ENCODE measurements around the gene FBN1.

The FBN1 gene

DNA sequence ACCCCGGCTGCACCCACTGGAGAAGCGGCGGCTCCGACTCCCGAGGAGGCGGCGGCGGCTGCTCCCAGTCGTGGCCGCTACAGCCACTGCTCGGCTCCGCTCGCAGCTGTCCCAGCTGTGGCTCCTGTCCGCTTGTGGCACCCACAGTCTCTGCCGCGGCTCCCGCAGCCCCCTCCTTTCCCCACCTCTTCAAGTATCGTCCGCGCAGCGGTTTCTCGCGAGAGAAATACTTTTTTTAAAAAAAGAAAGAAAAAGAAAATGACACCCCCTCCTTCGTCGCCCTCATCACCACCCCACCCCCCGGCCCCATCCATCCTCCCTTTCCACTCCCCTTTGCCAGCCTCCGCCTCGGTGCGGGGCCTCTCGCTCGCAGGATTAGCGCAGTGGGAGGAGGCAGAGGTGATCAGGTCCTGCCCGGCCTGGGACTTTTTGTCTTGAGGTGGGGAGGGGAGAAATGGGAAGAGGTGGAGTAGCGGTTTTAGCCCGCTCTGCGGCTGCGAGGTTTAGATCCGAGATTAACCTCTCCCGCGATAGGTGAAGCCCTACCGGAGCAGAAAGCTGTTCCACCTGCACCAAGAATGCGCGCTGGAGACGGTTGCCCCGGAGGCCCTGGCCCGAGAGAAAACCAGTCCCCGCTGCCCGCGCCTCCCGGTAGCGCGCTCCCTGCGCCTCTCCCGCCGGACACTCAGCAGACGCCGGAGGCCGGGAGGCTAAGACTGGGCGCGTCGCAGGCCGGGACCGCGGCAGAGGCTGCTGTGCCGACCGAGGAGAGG lies at the start of gene FBN1:
TSS of gene FBN1 (minus strand) at position 152 of the 773 bp plus-strand sequence. CDS start 940 bp downstream, outside the sequence.
- DNase-seq: peak; percentile 32
- Mint-ChIP-seq H3K36me3 (ENCODE audit: low read depth) (no peaks in the 10 kb centered on the region), H3K27me3 (peaks cover 48% of the 10 kb centered on the region), H3K4me1 (ENCODE audit: low read depth) (peaks cover 5% of the 10 kb centered on the region), H3K9me3 (no peaks in the 10 kb centered on the region), H3K27ac (no peak within 1 kb of the TSS), H3K4me3 (peak within 1 kb of the TSS; percentile 63)

- no peak overlapping the region for H3K27ac Mint-ChIP-seq
- H3K27me3 Mint-ChIP-seq: no peaks in the 10 kb centered on the region
- no peaks in the 10 kb centered on the region for H3K36me3 Mint-ChIP-seq (ENCODE audit: low read depth)
- no peaks in the 10 kb centered on the region for H3K9me3 Mint-ChIP-seq
- H3K4me3 Mint-ChIP-seq: no peak overlapping the region
- H3K4me1 Mint-ChIP-seq (ENCODE audit: low read depth): no peaks in the 10 kb centered on the region
- no peak for DNase-seq
These were observed 48.0 kb upstream of the FBN1 start for GRCh38 chr15:48693484-48693883.

- no peaks in the 10 kb centered on the region for H3K4me1 Mint-ChIP-seq (ENCODE audit: low read depth)
- H3K9me3 Mint-ChIP-seq: no peaks in the 10 kb centered on the region
- no peaks in the 10 kb centered on the region for H3K36me3 Mint-ChIP-seq (ENCODE audit: low read depth)
These were observed 43.0 kb upstream of the FBN1 start for GRCh38 chr15:48688493-48688892.

GRCh38 chr15:48683991-48684765 lies 38.7 kb upstream of the FBN1 start:
- Mint-ChIP-seq H3K36me3 (ENCODE audit: low read depth) (no peaks in the 10 kb centered on the region), H3K4me3 (no peak overlapping the region), H3K27ac (no peak overlapping the region), H3K9me3 (no peaks in the 10 kb centered on the region), H3K4me1 (ENCODE audit: low read depth) (no peaks in the 10 kb centered on the region), H3K27me3 (peaks cover 6% of the 10 kb centered on the region)
- no peak for DNase-seq

More at GRCh38 chr15:48688493-48688892, 43.0 kb upstream of the FBN1 start:
- Mint-ChIP-seq H3K27ac (no peak overlapping the region), H3K27me3 (peaks cover 3% of the 10 kb centered on the region), H3K4me3 (no peak overlapping the region)
- no peak for DNase-seq

GRCh38 chr15:48682942-48683651 lies 37.6 kb upstream of the FBN1 start:
- no peak overlapping the region for H3K27ac Mint-ChIP-seq
- no peaks in the 10 kb centered on the region for H3K36me3 Mint-ChIP-seq (ENCODE audit: low read depth)
- H3K27me3 Mint-ChIP-seq: peaks cover 6% of the 10 kb centered on the region
- H3K4me3 Mint-ChIP-seq: no peak overlapping the region
- DNase-seq: no peak
- no peaks in the 10 kb centered on the region for H3K9me3 Mint-ChIP-seq
- H3K4me1 Mint-ChIP-seq (ENCODE audit: low read depth): no peaks in the 10 kb centered on the region

DNA sequence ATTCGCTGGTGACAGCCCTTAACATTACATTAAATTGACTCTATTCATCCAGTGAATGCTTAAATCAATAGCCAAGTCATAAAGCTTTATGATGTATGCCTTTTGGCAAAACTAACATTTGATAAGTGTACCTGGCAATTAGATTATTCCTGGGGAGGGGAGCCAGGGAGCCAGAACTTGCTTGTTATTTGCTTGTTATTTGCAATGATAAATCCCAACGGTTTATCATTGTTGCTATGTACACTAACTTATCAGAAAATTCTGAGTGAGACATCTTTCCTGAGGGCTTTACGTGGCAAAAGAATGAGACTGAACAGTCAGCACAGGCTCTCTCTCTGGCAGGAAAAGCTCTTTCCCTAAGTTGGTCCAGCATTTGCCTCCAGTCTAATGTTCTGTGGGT lies 35.8 kb upstream of the FBN1 start:
- DNase-seq: no peak
- H3K4me3 Mint-ChIP-seq: no peak overlapping the region
- no peaks in the 10 kb centered on the region for H3K9me3 Mint-ChIP-seq
- H3K36me3 Mint-ChIP-seq (ENCODE audit: low read depth): no peaks in the 10 kb centered on the region
- H3K27ac Mint-ChIP-seq: no peak overlapping the region
- H3K4me1 Mint-ChIP-seq (ENCODE audit: low read depth): no peaks in the 10 kb centered on the region
- peaks cover 6% of the 10 kb centered on the region for H3K27me3 Mint-ChIP-seq

DNA sequence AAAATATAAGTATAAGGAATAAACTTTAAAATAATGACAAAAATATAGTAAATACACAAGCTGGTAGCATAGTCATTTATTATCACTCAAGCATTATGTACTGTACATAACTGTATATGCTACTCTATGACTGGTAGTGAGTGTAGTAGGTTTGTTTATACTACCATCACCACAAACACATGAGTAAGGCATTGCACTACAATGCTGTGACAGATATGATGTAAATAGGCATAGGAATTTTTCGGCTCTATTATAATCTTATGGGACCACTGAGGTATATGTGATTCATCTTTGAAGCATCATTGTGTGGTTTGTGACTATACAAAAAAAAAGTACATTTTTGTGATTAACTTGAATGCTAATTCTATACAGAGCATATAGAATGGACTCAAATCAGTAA lies 35.3 kb upstream of the FBN1 start:
- DNase-seq: no peak

GRCh38 chr15:48679952-48680351 lies 34.4 kb upstream of the FBN1 start:
- no peak overlapping the region for H3K27ac Mint-ChIP-seq
- no peak overlapping the region for H3K4me3 Mint-ChIP-seq
- H3K27me3 Mint-ChIP-seq: peaks cover 6% of the 10 kb centered on the region
- H3K9me3 Mint-ChIP-seq: no peaks in the 10 kb centered on the region
- no peak for DNase-seq
- H3K36me3 Mint-ChIP-seq (ENCODE audit: low read depth): no peaks in the 10 kb centered on the region
- H3K4me1 Mint-ChIP-seq (ENCODE audit: low read depth): no peaks in the 10 kb centered on the region

More for the DNA sequence above, 35.3 kb upstream of the FBN1 start:
- no peak overlapping the region for H3K4me3 Mint-ChIP-seq
- H3K9me3 Mint-ChIP-seq: no peaks in the 10 kb centered on the region
- H3K4me1 Mint-ChIP-seq (ENCODE audit: low read depth): no peaks in the 10 kb centered on the region
- no peak overlapping the region for H3K27ac Mint-ChIP-seq
- H3K27me3 Mint-ChIP-seq: peaks cover 6% of the 10 kb centered on the region
- H3K36me3 Mint-ChIP-seq (ENCODE audit: low read depth): no peaks in the 10 kb centered on the region

DNA sequence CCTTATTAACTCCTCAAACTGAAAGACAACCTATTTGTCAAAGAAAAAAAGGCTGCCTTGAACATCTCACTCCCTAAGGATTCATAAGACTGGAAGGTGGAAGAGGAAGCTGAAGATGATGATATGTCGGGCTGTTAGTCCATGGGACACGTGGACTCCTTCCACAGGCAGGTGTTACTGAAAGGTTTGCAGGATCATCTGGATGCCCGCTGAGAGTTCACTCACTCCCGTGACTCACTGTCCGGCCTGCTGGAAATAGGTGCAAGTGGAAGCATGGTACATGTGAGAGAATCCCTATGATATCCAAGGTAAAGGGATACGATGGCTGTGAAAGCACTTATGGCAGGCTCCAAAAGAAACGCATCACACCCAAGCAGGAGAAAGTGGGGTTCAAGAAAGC lies 33.3 kb upstream of the FBN1 start:
- H3K9me3 Mint-ChIP-seq: no peaks in the 10 kb centered on the region
- no peak overlapping the region for H3K27ac Mint-ChIP-seq
- no peak overlapping the region for H3K4me3 Mint-ChIP-seq
- DNase-seq: no peak
- peaks cover 3% of the 10 kb centered on the region for H3K27me3 Mint-ChIP-seq
- no peaks in the 10 kb centered on the region for H3K36me3 Mint-ChIP-seq (ENCODE audit: low read depth)
- no peaks in the 10 kb centered on the region for H3K4me1 Mint-ChIP-seq (ENCODE audit: low read depth)

DNA sequence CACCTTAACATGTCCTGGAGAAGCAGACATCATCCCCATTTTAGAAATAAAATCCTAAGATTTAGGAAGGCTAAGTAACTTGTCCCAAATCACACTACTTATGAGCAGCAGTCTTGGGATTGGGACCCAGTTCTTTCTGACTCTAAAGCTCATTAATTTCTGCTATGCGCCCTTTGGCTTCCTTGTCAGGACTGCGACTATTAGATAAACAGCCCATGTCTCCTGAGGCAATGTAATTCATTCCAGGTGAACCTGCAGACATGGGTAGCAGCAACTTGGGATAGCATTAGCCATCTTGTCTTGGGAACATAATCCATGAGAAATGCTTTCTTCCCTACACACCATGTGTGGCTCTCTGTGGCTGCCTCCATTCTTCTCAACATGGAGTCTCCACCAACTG lies 32.3 kb upstream of the FBN1 start:
- Mint-ChIP-seq H3K36me3 (ENCODE audit: low read depth) (no peaks in the 10 kb centered on the region), H3K4me1 (ENCODE audit: low read depth) (no peaks in the 10 kb centered on the region), H3K4me3 (no peak overlapping the region), H3K27ac (no peak overlapping the region), H3K9me3 (no peaks in the 10 kb centered on the region), H3K27me3 (peaks cover 3% of the 10 kb centered on the region)
- no peak for DNase-seq

DNA sequence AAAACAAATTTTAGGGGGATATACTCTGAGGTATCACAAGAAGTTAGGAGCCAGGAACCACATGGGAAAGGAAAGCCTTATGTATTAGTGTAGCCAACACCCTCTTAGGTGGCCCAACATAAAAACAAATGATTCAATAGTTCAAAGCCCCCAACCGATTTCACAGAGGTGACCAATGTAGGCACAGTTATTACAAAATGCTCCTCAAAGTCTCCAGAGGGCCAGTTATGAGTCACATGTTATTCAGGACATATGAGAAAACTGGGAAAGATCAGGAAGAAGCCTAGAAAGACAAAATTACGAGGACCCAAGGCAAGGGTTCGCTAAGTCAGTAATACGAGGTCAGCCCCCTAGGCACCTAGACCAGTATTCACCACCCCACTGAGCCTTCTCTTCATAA lies 29.9 kb upstream of the FBN1 start:
- Mint-ChIP-seq H3K4me1 (ENCODE audit: low read depth) (no peaks in the 10 kb centered on the region), H3K27ac (no peak overlapping the region), H3K27me3 (no peaks in the 10 kb centered on the region), H3K4me3 (no peak overlapping the region), H3K36me3 (ENCODE audit: low read depth) (no peaks in the 10 kb centered on the region), H3K9me3 (no peaks in the 10 kb centered on the region)
- no peak for DNase-seq

- Mint-ChIP-seq H3K4me3 (no peak overlapping the region), H3K4me1 (ENCODE audit: low read depth) (no peaks in the 10 kb centered on the region), H3K9me3 (no peaks in the 10 kb centered on the region), H3K36me3 (ENCODE audit: low read depth) (no peaks in the 10 kb centered on the region), H3K27me3 (no peaks in the 10 kb centered on the region), H3K27ac (no peak overlapping the region)
- DNase-seq: no peak
These were observed 29.4 kb upstream of the FBN1 start for GRCh38 chr15:48674876-48675275.

DNA sequence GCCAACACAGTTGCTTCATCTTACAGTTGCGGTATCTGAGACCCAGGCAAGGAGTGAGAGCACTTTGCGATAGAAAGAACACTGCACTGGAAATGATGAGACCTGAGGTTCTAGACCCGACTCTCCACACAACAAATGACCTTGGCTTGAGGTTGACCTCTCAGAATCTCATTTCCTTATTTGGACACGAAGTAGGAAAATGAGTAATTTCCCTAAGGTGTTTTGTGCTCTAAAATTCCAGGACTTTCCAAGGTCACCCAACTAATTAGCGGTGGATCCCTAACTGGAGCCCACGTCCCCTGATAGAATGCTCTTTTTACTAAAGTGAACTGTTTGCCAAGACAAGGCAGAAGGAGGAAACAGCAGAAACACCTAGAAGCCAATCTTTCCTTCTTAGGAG lies 26.7 kb upstream of the FBN1 start:
- no peak overlapping the region for H3K27ac Mint-ChIP-seq
- H3K4me3 Mint-ChIP-seq: no peak overlapping the region
- no peaks in the 10 kb centered on the region for H3K36me3 Mint-ChIP-seq (ENCODE audit: low read depth)
- no peak for DNase-seq
- no peaks in the 10 kb centered on the region for H3K4me1 Mint-ChIP-seq (ENCODE audit: low read depth)
- peaks cover 2% of the 10 kb centered on the region for H3K27me3 Mint-ChIP-seq
- no peaks in the 10 kb centered on the region for H3K9me3 Mint-ChIP-seq

DNA sequence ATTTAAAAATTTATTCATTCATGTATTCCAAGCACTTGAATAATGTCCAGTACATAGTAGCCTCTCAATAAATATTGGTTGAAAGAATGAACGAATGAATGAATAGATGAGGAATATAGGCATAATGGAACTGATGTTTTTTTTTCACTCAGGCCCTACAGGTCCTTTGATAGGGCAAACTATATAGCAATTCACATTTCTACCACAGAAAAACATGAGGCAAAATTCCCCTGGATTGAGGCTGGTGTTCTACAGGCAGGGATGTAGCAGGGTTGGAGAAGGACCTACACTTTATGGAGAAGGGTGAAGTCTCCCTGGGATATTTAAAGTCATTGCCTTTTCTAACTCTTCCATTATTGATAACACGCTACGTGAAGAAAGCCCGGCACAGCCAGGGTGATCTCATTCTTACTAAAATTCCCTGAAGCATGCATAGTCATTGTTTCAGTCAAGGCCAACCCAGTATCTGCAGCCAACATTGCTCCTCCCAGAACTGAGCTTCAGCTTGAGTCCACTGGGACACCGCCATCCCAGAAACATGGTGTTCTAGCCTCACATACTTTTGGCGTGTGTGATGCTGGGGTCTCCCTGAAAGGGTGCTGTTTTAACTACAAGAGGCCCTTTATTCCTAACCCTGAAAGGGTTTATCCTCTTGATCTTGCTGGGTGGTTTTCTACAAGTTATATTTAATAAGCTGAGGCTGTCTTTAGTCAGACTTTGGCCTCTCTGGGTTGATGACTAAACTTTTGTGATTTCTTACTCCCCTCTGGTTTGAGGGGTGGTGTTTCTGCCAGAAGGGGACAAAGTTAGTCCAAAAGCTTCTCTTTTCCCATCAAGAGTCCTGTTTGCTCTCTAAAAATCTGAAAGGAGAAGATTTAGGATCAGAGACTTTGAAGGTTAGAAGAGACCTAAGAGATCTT lies 25.9 kb upstream of the FBN1 start:
- Mint-ChIP-seq H3K27me3 (peaks cover 2% of the 10 kb centered on the region), H3K27ac (no peak overlapping the region), H3K4me1 (ENCODE audit: low read depth) (no peaks in the 10 kb centered on the region), H3K4me3 (no peak overlapping the region), H3K36me3 (ENCODE audit: low read depth) (no peaks in the 10 kb centered on the region), H3K9me3 (no peaks in the 10 kb centered on the region)
- DNase-seq: no peak
